Dedifferentiated amniotic fluid mesenchymal stem cell (primary cell): ENCODE measurements around the gene CREM.

ENCODE experiments used
- DNase-seq: peaks from one replicate; pipeline ENCODE4 v3.0.0-alpha.2; 2016; ENCODE audit errors: extremely low spot score

The CREM gene

DNA sequence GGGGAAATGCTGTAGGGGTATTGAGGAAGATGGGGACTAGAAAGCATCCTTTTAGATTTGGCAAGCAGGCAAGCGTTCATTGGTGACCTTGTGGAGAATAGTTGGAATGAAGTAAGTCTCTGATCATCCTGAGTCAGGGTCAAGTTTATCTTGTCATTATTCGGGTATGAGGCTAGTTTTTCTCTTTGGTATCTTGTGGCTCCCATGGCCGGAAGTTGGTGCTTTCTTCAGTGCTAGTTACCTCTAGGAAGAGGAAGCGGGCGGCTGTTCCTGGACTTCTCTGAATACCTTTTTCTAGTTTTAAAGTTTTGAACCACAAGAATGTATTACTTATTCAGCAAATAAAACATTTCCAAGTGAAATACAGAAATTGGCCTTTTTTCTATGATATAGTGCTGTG, 9.2 kb downstream of the CREM start:
- DNase-seq, result no peak

DNA sequence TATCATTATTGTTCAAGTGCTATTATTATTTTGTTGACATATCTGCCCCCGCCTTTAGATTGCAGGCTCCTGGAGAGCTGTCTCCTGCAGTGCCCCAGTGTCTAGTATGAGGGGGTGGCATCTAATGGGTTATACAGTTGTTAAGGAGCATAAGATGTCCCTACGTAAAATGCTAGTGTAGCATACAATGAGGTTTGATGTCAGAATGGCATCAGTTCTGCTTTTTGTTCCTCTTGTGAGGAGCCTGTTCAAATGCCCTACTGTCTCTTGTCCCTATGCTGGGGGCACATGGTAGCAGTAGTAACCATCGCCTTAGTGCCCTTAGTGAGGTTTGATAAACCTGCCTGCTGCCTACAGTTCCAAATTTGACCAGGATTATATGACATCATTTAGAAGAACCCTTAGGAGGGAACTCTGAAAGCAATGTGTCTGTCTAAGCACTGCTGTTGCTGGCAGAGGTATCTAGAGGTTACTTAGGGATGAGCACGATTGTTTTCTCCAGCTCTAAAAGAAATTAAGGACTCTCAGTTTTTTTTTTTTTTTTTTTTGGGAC, 9.7 kb downstream of the CREM start:
- no peak for DNase-seq

DNA sequence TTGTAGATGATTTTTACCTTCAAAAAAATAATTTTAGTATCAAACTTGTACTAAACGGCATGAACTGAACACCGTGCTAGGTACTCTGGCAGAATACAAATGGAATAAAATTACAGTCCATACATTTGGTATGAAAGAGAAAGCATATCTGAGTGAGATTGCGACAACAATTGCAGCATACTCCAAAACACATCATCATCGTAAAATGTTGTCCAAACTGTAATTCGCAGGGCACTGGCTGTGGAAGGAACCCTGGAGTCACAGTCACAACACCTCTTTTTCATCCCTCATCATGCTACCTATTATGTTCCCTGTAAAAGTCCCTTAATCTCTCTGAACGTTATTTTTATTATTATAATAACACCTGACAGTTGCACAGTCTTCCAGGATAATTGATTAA, 13.5 kb downstream of the CREM start:
- DNase-seq, result no peak

DNA sequence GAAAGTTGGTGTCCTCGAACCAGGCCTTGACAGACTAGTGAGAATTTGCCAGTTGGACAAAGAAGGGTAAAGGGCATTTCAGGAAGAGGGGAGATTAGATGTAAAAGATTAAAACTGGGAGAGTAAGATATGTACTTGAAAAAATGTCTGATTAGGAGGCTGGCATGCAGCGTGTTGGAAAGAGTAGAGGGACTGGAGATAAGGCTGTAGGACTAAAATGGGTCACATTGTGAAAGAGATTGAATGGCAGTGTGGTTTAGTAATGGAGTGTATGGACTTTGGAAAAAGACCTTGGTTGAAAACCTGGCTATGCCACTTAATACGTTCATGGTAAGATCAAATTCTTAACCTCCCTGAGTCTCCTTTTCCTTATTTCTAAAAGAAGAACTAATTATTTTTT, 14.1 kb downstream of the CREM start:
- no peak for DNase-seq

DNA sequence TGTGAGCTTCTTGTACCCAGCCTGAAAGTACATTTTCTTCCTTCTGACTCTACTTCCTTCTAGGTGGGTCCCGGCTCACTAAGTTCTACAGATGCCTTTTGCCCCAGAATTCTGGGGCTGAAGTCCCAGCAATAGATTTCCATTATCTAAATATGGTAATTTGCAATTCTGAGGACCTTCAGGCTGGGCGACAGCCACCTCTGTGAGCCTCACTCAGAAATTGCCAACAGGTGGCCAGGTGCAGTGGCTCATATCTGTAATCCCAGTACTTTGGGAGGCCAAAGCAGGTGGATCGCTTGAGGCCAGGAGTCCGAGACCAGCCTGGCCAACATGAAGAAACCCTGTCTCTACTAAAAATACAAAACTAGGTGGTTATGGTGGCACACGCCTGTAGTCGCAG, 23.7 kb downstream of the CREM start:
- no peak for DNase-seq

DNA sequence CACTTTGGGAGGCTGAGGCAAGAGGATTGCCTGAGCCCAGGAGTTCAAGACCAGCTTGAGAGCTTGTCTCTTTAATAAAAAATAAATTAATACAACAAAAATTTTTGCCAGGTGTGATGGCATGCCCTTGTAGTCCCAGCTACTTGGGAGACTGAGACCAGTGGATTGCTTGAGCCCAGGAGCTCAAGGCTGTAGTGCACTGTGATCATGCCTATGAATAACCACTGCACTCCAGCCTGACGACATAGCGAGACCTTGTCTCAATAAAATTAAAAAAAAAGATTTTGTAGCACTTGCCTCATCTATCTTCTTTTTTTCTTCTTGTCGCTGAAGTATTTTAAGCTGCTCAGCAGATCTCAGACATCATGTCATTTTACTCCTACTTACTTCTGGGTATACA, 26.3 kb downstream of the CREM start:
- DNase-seq, result no peak

DNA sequence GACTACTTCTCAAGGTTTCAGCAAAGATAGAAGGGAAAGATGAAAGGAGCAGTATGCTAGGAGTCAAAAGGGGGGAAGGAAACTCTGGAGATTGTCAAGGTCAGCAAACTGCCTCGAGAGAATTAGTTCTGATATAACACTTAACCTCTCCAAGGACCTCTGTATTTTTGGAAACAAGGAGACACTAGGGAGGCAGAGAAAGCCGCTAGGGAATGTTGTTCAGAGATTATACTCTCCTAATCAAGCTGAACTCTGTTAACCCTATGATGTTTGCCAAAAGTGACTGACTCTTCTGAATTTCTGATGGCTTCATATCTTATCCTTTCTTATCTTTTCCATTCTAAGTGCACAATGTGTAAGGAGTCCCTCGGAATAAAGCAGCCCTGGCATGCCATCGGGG, 27.1 kb downstream of the CREM start:
- DNase-seq, result no peak

DNA sequence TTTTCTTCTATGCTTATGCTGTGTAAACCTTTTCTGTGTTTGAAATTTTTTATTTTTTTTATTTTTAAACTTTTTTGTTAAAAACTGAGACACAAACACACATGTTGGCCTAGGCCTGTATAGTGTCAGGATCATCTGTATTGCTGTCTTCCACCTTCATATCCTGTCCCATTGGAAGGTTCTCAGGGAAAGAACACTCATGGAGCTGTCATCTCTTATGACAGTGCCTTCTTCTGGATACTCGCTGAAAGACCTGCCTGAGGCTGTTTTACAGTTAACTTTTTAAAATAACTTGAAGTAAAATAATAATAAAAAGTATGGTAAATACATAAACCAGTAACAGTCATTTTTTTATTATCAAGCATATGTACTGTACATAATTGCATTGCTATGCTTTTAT, 34.1 kb downstream of the CREM start:
- no peak for DNase-seq

DNA sequence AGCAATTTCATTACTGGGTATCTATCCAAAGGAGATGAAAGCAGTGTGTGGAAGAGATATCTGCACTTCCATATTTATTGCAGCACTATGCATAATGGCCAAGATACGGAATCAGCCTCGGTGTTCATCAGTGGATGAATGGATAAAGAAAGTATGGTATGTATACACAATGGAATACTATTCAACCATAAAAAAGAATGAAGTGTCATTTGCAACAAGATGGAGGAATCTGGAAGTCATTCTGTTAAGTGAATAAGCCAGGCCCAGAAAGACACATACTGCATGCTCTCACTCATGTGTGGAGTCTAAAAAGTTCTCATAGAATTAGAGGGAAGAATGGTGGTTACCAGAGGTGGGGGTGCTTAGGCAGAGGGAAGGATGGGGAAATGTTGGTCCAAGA, 35.3 kb downstream of the CREM start:
- DNase-seq, result no peak

DNA sequence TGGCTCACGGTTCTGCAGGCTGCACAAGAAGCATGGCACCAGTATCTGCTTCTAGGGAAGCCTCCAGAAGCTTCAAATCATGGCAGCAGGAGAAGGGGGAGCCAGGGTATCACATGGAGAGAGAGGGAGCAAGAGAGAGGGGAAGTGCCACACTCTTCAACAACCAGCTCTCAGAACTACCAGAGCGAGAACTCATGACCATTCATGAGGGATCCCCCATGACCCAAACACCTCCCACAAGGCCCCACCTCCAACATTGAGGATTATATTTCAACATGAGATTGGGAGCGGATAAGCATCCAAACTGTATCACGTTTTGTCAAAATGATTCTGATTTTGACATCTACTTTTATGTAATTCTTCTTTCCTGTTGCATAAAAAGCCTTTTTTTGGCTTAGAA, 38.5 kb downstream of the CREM start:
- DNase-seq, result no peak

DNA sequence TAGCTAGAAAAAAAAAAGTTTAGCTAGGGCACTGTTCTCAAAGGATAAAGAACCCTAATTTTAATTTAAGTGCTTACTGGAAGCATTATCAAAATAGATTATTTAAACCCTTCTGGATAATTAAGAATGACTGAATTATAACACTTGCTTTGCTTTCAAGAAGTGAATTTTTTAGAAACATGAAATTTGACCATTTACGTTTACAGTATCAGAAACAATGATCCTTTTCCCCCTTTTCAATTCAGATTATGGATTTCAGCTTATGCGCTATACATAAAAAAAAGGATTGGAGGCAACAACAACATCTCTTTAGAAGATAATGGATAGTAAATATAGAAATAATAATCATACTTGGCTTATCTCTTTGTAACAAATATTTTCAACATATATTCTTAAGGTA, 39.2 kb downstream of the CREM start:
- DNase-seq, result no peak

DNA sequence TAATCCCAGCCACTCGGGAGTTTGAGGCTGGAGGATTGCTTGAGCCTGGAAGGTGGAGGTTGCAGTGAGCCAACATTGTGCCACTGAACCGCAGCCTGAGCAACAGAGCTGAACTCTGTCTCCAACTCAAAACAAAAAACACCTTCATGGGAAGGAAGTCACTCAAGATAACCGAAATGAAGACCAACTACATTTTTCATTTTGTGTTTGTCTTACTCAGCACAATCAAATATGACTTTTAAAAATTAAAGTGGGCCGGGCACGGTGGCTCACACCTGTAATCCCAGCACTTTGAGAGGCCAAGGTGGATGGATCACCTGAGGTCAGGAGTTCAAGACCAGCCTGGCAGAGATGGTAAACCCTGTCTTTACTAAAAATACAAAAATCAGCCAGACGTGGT, 40.0 kb downstream of the CREM start:
- DNase-seq, result no peak

DNA sequence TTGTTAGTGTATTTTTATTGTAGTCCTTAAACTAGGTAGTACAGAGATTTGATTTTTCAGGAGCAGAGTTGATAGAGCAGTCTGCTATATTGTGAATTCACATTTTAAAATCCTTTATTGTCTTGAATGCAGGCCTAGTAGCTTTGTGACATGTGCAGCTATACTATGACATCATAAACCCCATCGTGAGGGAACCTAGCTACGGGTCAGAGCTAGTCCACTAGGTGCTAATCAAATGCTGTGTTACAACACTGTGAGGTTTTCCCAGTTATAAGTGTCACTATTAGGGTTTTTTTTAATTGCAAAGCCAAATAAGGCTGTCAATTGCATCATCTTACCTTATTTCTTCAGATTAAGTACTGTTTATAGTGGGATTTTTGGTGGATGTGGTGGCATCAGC, 40.7 kb downstream of the CREM start:
- no peak for DNase-seq

DNA sequence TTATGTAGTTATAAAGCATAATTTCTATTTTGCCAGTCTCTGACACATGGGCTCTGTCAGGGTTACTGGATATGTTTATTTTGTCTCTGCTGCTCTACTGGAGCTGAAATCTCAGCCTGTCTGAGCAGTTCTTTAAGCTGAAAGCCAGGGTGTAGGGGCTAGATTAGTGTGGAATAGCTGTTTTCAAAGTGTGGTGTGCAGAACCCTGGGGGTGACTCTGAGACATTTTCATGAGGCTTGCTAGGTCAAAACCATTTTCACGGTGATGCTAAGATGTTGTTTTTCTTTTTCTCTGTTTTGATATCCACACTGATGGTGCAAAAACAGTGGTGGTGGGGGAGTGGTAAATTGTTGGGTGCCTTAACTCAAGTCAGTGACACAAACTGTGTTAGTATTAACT, 45.5 kb downstream of the CREM start:
- no peak for DNase-seq

DNA sequence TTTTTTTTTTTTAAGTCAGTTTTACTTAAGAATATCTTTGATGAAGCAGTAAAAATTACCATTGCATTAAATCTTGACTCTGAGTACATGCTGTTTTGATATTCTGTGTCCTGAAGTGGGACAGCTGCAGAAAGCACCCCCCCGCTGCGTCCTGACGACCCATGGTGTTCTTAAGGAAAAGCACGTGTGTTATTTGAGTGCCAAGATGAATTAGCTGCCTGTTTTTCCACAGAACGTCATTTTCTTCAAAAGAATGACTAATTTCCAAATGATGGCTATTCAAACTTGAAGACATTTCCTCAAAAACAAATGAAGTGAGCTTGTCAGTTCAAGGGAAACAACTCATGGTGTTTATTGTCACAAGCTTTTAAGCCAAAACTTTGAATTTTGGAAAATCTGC, 45.9 kb downstream of the CREM start:
- DNase-seq, result no peak

DNA sequence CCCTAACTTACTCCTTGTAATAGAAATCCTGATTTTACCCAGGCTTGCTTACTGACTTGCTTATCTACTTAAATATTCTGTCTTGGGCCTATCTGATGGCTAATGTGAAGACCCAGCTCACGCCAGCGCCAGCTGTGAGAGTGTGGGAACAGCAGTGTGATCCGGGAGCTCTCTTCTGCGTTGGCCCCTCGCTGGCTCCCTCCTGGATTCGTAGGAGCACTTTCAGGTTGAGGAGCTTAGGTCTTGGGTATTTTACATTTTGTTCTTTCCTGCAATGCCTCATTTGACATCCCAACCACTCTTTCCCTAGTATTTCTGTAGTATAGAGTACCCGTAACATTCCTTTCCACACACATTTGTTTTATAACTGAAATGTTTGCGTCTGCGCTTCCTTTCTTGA, 51.7 kb downstream of the CREM start:
- DNase-seq, result no peak

DNA sequence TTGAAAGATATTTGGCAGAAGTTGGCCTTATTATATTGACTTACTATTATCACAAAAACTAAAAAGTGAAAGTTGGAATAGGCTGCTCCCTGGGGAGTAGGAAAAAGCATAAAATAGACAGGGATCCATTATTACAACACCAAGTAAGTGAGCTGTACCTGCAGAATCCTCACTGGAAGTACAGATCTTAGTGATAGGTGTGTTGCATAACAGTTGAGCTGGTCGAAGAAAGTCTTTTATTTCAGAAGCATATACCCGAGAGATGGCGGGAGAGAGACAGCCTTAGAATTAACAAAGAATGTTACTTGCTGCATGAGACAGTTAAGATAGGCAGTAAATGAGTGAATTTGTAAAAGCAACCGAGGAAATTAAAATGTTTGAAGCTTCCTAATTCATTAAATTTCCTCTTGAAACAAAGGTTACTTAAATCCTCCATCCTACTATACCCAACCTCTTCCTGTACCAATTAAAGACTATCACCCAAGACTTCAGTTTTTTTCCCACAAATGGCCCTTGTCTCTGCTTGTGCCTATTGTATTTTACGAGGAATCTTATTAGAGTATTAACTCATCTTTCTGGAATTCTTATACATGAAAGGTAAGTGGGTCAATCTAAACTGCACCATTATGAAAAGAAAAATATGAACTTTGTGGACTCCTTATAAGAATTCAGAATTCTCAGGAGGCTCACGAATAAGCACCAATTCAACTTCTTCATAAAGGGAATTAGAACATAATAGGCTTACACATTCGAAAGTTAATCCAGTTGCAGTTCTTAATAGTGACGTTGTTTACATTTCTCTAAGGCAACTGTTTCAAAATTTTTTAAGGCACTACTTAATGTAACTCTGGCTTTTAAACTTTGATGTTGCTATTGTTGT, 56.2 kb downstream of the CREM start:
- no peak for DNase-seq

DNA sequence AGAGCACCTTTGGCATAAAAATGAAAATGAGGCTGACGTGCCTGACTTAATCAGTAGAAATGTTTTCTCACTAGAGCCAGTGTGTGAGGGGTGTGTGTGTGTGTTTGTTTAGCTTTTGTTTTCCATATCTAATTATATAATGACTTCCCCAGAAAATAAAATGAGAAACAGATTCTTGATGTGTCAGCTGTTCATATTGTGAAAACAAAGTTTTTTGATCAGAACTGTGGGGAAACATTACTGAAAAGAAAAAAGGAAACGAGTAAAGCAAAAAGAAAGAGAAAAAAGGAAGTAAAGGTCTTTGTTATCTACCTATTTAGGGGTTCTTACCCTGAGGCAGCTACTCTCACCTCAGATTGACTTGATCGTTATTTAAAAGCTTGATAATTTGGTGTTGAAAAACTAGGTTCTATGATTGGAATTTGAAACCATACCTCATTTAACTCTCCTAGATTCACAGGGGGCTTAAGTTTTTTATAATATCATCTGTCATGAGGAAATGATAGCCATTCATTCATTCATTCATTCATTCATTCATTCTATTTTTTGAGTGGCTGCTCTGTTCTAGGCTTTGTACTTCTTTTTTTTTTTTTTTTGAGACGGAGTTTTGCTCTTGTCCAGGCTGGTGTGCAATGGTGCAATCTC, 58.0 kb downstream of the CREM start:
- DNase-seq, result no peak

DNA sequence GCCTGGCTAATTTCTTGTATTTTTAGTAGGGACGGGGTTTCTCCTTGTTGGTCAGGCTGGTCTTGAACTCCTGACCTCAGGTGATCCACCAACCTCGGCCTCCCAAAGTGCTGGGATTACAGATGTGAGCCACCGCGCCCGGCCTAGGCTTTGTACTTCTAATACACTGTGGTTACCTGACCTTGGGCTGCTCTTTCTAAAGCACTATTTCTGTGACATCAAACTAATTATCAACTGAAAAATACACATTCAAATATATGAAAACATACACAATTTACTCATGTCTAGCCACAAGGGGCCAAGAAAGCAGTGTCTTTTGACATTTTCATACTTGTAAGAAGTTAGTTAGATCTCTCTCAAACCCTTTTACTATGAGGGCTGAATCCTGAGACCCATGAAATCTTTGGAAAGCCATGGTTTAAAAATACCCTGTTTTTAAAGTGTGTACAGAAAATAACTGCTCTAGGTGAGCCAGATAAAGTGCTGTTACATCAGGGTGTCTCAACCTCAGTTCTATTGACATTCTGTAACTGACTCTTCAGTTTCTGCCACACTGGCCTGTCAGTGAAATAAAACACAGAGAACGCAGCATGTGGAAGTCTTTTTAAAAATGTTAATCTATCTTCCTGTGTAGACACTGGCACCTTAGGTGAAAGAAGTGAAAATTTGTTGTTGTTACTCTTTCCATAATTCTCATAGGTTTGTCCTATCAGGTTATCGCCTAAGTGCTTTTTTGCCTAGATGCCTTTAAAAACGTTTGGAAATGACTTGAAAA, 58.8 kb downstream of the CREM start:
- no peak for DNase-seq

DNA sequence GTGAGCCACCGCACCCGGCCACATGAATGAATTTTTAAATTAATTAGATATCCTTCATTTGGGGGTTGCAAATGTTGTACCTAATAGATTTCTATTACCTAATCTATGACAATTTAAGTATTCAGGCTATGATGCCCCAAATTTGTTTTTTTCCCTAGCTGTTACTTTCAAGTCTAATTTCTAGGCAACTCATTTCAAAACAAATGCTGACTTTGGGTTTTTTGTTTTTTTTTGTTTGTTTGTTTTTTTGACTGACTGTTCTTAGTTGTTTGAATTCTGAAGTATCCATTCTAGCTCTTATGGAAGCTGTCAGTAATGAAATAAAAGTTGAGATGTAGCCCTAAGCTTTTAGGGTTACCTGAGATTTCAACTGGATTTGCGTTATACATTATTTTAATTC, 62.3 kb downstream of the CREM start:
- DNase-seq, result no peak

DNA sequence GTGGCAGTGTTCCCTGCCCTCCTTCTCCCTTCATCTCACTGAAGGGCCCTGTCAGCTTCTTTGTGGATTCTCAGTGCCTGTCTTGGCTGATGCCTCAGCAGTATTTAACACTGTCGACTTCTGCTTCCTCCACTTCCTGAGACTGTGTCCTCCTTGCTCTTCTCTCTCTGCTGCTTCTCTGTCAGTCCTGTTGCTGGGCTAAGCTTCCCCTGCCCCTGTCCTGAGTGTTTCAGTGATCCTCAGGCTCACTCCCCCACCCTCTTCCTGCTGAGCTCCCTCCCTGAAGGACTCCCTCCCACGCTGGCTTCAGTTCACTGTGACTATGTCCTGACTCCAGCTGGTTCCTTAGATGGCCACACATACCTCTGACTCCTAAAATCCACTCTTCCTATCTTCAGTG, 64.9 kb downstream of the CREM start:
- no peak for DNase-seq

DNA sequence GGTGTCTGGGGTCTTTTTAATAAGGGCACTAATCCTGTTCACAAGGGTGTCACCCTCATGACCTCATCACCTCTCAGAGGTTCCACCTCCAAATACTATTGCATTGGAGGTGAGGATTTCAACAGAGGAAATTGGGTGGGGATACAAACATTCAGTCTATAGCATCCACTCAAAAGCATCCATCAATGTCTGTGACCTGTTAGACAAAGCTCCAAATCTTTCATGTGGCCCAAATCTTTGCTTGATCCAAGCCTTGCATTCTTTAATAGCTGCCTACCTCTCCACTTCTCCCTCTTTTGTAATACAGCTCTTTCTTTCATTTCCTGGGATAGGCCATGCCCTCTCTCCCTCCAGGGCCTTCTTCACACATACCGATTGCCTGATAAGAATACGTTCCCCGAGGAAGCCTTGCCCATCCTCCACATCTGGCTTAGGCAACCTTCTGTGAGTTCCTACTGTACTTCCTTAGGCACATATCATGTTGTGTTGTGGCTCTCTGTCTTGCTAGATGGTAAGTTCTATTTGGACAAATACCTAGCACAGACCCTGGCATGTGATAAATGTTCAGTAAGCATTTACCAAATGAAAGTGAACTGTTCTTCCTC, 66.1 kb downstream of the CREM start:
- DNase-seq, result no peak
